HG02610 (cell line): ENCODE measurements around the gene SNW1.
A peak's percentile ranks its signal among the peaks of the same experiment; 100 is the strongest.
"Not testable (repeated sequence)": the region's sequence is repeated elsewhere in the genome, so short reads cannot be mapped to it uniquely, and the experiment has no call there.

Source experiments
- ATAC-seq: cut with Tn5 transposase; IDR thresholded peaks from one replicate; pipeline ENCODE4 v1.9.1; 2021; ENCODE audit warnings: mild to moderate bottlenecking, moderate library complexity; ENCODE audit not compliant: unreplicated experiment

The SNW1 gene

DNA sequence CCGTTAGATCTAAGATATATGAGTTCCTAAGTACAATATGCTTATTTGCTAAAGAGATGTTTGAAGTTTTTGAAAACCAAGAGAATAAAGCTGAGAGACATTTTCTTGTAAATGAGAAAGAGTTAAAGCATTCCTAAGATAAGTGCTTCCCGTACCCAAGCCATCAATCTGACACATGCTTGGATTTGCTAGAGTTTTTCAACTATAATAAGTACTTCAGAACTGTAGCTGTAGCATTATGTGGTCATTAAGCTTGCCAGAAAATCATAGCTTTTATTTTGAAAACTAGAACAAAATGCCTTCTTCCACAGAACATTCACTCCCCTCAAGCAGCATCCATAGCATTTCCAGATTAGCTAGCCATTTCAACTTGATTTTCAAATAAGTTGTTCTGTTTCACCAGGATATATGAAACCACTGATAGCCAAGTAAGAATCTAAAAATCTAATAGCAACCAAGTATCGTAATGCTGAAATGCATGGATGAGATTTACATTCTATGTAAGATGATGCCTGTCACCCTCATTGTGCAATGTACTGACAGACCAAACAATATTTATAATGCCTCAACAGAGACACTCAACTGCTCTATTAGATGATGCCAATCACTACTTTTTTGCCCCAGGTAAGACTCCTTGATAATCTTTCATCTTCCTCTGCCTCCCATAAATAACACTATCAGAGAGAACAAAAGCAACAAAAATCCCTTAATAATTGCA, 8.0 kb downstream of the SNW1 start:
- no peak for ATAC-seq

DNA sequence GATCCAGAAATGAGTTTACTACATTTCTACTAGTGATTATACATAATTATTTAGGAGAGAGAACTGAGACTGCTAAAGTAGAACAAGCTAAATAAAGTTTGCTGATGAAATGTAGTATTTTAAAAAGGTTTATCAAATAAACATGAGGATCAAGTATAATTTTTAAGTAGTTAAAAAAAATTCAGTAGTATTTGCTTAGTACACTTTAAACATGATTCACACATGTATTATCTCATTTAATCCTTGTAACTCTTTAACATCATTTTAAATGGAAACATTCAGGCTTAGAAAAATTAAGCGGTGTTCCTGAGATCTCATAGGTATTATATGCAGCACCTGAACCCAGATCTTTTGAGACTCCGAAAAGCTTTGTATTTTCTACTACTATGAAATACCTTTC, 8.7 kb downstream of the SNW1 start:
- ATAC-seq = no peak

- ATAC-seq = not testable (repeated sequence)
These were observed 13.5 kb downstream of the SNW1 start for GRCh38 chr14:77747425-77747824.

- ATAC-seq = no peak
These were observed 14.8 kb downstream of the SNW1 start for GRCh38 chr14:77746064-77746702.

GRCh38 chr14:77741438-77741837, 19.5 kb downstream of the SNW1 start:
- no peak for ATAC-seq

GRCh38 chr14:77738559-77739250, 22.3 kb downstream of the SNW1 start:
- ATAC-seq = no peak

- ATAC-seq = no peak
These were observed 29.9 kb downstream of the SNW1 start for GRCh38 chr14:77730976-77731497.

- ATAC-seq = no peak
These were observed 38.7 kb downstream of the SNW1 start for GRCh38 chr14:77722301-77722700.

- no peak for ATAC-seq
These were observed 39.5 kb downstream of the SNW1 start for GRCh38 chr14:77721437-77721836.

GRCh38 chr14:77717608-77718305, 43.2 kb downstream of the SNW1 start:
- ATAC-seq = no peak

- peak; percentile 43 for ATAC-seq
These were observed 46.0 kb downstream of the SNW1 start for GRCh38 chr14:77714926-77715325.

DNA sequence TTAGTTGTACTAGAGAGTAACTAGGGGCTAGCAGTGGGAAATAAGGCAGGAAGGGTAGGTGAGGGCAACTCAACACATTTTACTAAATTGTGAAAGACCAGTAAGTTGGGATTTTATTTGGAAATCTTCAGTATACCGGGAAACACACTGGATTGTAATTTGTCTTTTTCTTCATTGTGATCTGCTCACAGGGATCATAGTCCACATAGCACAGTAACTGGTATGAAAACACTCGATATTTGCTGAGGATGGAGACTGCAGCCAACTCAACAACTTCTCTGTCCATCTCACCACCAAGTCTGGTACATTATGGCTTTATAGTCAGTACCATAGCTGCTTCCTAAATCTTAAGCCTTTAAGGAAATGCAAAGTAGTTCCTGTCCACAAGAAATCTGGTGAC, 50.6 kb downstream of the SNW1 start:
- no peak for ATAC-seq

- no peak for ATAC-seq
These were observed 51.5 kb downstream of the SNW1 start for GRCh38 chr14:77709412-77709811.

GRCh38 chr14:77708749-77709148, 52.2 kb downstream of the SNW1 start:
- no peak for ATAC-seq

DNA sequence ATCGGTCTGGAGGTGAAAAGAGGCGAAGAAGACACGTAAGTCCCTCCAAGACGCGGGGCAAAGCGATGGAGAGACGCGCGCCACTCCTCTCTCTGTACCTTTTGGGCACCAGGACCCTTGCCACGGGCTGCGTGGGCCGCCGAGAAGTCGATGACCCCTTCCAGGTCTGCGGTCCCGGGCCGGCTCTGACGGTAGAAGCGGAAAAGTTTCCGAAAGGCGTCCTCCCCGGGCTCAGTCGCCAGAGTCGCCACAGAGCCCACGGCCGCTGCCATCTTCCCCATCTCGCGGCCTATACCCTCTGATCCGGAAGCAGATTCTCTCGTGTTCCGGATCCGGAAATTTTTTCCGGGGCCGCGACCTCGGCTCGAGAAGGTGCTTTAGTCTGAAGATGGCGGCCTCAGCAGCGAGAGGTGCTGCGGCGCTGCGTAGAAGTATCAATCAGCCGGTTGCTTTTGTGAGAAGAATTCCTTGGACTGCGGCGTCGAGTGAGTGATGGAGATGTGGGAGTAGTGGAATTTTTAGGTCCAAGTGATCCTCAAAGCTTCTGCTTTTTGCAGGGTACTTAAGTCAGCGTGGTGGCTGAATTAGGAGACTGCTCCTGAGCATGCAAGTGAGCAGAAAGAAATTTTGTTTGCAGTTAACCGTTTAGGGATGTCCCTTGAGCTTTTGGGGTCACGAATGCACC, 53.1 kb downstream of the SNW1 start, which contains the start of the genes ALKBH1 and SLIRP:
TSS of gene ALKBH1 (minus strand) at position 300 of the 685 bp plus-strand sequence. CDS start at position 281, 19 bp downstream.
TSS of gene SLIRP (plus strand) at position 380 of the 685 bp plus-strand sequence. CDS start at position 389, 9 bp downstream.
- peak; percentile 95 for ATAC-seq

- peak; percentile 16 for ATAC-seq
These were observed 53.6 kb downstream of the SNW1 start for GRCh38 chr14:77707355-77707723.

- no peak for ATAC-seq
These were observed 69.7 kb downstream of the SNW1 start for GRCh38 chr14:77691259-77691658.

DNA sequence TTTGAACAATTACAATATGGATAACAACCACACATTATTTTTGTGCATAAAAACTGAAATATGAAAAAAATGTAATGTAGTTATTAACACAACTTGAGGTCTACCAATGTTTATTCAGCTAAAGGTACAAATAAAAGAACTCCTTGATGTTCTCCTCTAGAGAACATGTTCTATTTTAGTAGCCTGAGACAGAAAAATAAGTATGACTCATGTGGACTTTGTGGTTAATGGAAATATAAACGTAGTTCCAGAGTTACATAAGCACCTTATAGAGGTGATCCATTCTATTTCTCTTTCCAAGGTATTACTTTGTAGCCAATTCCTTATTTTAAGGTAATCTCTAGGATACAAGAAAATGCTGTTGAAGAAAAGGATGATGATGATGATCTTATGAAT, 78.8 kb downstream of the SNW1 start:
- ATAC-seq = no peak

- ATAC-seq = no peak
These were observed 79.5 kb downstream of the SNW1 start for GRCh38 chr14:77681196-77682157.
